Amygdala (tissue), 56 donors: ENCODE results near the gene HOXA6.

ENCODE experiments used
- DNase-seq, 56 donors: peaks; one replicate each; lab custom pipeline; 2025; lab: John Stamatoyannopoulos, UW

The HOXA6 gene

GRCh38 chr7:27101957-27102580 is 45.5 kb downstream of the HOXA6 start:
- DNase-seq = no peak

- DNase-seq = no peak
Measured at GRCh38 chr7:27101171-27101956, 46.2 kb downstream of the HOXA6 start.

- DNase-seq = no peak
Measured at GRCh38 chr7:27100694-27101170, 46.8 kb downstream of the HOXA6 start.

GRCh38 chr7:27099453-27100370 is 47.9 kb downstream of the HOXA6 start:
- no peak for DNase-seq

GRCh38 chr7:27098578-27099451 is 48.8 kb downstream of the HOXA6 start:
- no peak for DNase-seq

GRCh38 chr7:27097686-27098577 is 49.6 kb downstream of the HOXA6 start:
- DNase-seq = no peak

- no peak for DNase-seq
Measured at GRCh38 chr7:27096768-27097514, 50.6 kb downstream of the HOXA6 start.

GRCh38 chr7:27095897-27096767 is 51.4 kb downstream of the HOXA6 start, which contains the start of gene HOXA1:
Gene HOXA1, minus strand, starts transcription at chr7:27096000. Its CDS starts 88 bp downstream, at chr7:27095912.
- DNase-seq = peak in 5 of 56 donors; percentile 6 to 32 (median 9)
